ENCODE data around the gene STC2.

The STC2 gene

DNA sequence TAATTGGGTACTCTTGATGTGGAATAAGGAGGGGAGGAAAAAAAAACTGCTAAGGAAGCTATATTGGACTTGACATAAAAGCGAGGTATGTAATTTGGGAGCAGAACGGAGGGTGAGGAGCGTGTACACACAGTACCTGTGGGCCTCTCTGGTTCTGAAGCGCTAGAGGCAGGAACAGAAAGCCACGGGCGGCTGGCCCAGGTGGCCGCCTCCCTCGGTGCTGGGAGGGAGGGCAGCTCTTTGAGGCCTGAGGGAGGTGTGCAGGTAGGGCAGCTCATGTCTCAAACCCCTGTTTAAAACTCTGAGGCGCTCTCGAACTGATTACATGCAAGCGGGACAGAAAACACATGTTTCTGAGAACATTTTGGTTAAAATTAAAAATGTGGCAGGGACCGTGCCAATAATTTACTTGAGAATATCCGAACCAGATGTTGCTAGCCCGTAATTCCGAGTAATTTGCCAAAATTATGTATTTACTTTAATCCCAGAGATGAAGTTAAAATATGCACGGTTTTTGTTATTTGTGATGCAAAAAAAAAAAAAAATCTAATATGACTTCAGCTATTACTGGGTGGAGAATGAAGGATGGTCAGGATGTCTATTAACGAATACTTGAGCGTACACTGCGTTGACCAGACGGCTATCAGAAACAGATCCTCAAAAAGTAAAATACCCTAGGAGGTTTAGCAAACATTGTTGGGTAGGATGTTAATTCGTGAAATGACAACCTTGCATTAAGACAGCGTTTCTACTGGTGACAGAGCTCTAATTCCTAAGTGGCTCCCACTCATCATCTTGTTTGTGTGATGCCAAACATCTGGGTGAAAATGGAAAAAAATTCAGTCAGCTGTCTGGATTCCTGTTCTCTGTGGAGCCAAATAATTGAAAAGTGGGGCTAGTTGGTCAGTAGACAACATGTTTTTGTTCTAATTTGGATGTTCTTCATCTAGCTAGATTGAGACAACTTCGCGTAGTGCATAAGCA, 24.4 kb upstream of the STC2 start:
- H2AFZ ChIP-seq (ENCODE audit: low read depth): no peak overlapping the region
- H3K79me2 ChIP-seq (ENCODE audit: insufficient read depth, low read depth): no peaks in the 10 kb centered on the region
- no peaks in the 10 kb centered on the region for H3K27me3 ChIP-seq (ENCODE audit: insufficient read depth, low read depth)
- TF ChIP-seq, protein P1, sequence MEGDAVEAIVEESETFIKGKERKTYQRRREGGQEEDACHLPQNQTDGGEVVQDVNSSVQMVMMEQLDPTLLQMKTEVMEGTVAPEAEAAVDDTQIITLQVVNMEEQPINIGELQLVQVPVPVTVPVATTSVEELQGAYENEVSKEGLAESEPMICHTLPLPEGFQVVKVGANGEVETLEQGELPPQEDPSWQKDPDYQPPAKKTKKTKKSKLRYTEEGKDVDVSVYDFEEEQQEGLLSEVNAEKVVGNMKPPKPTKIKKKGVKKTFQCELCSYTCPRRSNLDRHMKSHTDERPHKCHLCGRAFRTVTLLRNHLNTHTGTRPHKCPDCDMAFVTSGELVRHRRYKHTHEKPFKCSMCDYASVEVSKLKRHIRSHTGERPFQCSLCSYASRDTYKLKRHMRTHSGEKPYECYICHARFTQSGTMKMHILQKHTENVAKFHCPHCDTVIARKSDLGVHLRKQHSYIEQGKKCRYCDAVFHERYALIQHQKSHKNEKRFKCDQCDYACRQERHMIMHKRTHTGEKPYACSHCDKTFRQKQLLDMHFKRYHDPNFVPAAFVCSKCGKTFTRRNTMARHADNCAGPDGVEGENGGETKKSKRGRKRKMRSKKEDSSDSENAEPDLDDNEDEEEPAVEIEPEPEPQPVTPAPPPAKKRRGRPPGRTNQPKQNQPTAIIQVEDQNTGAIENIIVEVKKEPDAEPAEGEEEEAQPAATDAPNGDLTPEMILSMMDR (conservative IDR thresholded peaks at IDR 0.05; ENCODE audit: low read depth, low read length): no peak
- H3K9ac ChIP-seq: no peak overlapping the region
- no peak overlapping the region for H3K4me2 ChIP-seq
- H3K4me3 ChIP-seq (IDR thresholded peaks at IDR 0.05; ENCODE audit: insufficient read depth, low read depth, low read length): no peak overlapping the region
- H3K27ac ChIP-seq: no peak overlapping the region
- no peaks in the 10 kb centered on the region for H3K4me1 ChIP-seq (ENCODE audit: low read depth, poor library complexity, severe bottlenecking)
- H4K20me1 ChIP-seq (ENCODE audit: insufficient read depth): no peaks in the 10 kb centered on the region
- H3K36me3 ChIP-seq (ENCODE audit: insufficient read depth): no peaks in the 10 kb centered on the region

DNA sequence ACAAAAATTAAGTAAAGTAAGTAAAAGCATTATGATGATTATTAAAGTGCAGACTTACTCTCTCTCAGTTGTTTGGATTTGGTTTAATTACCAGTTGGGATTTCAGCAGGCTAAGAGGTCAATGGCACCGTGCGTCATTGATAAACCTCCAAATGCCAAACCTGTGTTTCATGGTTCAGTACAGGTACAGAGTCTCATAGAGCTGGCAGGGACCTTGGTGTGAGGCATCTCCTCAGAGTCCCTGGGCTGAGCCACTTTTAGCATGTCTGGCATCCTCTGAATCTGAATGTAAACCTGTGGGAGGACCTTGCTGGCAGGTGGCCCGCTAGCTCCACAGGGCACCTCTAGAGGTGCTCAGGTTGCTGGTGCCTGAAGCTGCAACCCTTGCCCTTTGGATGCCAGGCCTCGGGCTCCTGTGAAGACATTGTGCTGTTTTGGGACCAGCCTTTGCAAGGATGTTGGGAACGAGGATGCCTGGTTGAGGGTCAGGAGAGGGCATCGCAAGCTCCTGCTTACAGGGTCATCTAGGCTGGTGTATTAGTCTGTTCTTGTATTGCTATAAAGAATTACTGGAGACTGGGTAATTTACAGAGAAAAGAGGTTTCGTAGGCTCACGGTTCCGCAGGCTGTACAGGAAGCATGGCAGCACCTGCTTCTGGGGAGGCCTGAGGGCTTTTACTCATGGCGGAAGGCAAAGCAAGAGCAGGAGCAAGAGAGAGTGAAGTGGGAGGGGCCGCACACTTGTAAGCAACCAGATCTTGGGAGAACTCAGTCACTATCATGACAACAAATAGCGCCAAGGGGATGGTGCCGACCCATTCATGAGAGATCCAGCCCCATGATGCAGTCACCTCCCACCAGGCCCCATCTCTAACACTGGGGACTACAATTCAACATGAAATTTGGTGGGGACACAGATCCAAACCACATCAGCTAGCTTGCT, 14.9 kb upstream of the STC2 start:
- no peaks in the 10 kb centered on the region for H3K79me2 ChIP-seq (ENCODE audit: insufficient read depth, low read depth)
- H3K9ac ChIP-seq: no peak overlapping the region
- no peak overlapping the region for H2AFZ ChIP-seq (ENCODE audit: low read depth)
- no peak overlapping the region for H3K4me2 ChIP-seq
- no peaks in the 10 kb centered on the region for H3K4me1 ChIP-seq (ENCODE audit: low read depth, poor library complexity, severe bottlenecking)
- no peak overlapping the region for H3K27ac ChIP-seq
- TF ChIP-seq, protein P1 (conservative IDR thresholded peaks at IDR 0.05; ENCODE audit: low read depth, low read length): no peak
- H3K36me3 ChIP-seq (ENCODE audit: insufficient read depth): no peaks in the 10 kb centered on the region
- H4K20me1 ChIP-seq (ENCODE audit: insufficient read depth): no peaks in the 10 kb centered on the region
- H3K27me3 ChIP-seq (ENCODE audit: insufficient read depth, low read depth): no peaks in the 10 kb centered on the region
- no peak overlapping the region for H3K4me3 ChIP-seq (IDR thresholded peaks at IDR 0.05; ENCODE audit: insufficient read depth, low read depth, low read length)

DNA sequence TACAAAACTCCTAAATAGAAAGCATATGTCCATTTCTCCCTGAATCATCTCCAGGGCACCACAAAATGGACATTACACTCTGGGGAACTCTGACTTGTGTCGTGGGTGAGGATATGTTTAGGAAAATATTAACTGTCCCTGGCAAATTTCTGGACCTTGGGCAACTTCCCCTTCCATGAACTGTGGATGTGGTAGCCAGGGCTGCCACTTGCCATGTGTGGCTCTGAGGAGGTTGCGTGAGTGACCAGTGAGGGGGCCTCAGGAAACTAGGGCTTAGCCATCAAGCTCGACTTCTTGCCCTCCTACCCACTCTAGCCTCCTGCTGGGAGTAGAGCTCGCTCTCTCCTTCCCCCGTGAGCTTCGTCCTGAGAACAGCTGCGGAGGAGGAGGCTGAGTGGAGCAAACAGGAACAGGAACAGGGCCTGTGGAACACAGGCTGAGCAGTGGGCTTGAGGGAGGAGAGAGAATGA, 13.8 kb upstream of the STC2 start:
- Histone ChIP-seq H3K36me3 (ENCODE audit: insufficient read depth) (no peaks in the 10 kb centered on the region), H3K27me3 (ENCODE audit: insufficient read depth, low read depth) (no peaks in the 10 kb centered on the region), H3K4me2 (no peak overlapping the region), H2AFZ (ENCODE audit: low read depth) (no peak overlapping the region), H4K20me1 (ENCODE audit: insufficient read depth) (no peaks in the 10 kb centered on the region), H3K27ac (no peak overlapping the region), H3K4me3 (IDR thresholded peaks at IDR 0.05; ENCODE audit: insufficient read depth, low read depth, low read length) (no peak overlapping the region), H3K4me1 (ENCODE audit: low read depth, poor library complexity, severe bottlenecking) (no peaks in the 10 kb centered on the region), H3K9ac (no peak overlapping the region), H3K79me2 (ENCODE audit: insufficient read depth, low read depth) (no peaks in the 10 kb centered on the region)
- TF ChIP-seq, protein P1 (conservative IDR thresholded peaks at IDR 0.05; ENCODE audit: low read depth, low read length): no peak

DNA sequence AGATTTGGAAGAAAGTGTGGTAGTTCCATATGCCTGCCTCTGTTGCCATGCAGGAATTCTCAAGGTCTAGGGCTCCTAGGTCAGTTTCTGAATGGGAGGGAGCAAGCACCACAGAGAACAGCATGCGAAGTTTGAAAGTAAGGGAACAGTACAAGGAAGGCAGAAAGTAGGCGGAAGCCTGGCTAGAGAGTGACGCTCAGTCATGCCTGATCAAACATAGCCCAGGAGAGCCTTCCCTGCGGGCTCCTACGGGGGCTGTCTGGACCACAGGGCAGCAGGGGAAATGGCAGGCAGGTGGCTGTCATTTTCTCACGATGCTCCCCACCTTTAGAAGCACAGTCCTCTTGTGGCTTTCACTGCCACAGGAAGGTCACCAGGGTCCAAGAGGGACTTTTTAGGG, 12.8 kb upstream of the STC2 start:
- TF ChIP-seq, protein P1 (conservative IDR thresholded peaks at IDR 0.05; ENCODE audit: low read depth, low read length): no peak
- Histone ChIP-seq H3K79me2 (ENCODE audit: insufficient read depth, low read depth) (no peaks in the 10 kb centered on the region), H2AFZ (ENCODE audit: low read depth) (no peak overlapping the region), H3K4me2 (no peak overlapping the region), H4K20me1 (ENCODE audit: insufficient read depth) (no peaks in the 10 kb centered on the region), H3K4me3 (IDR thresholded peaks at IDR 0.05; ENCODE audit: insufficient read depth, low read depth, low read length) (no peak overlapping the region), H3K27me3 (ENCODE audit: insufficient read depth, low read depth) (no peaks in the 10 kb centered on the region), H3K27ac (no peak overlapping the region), H3K4me1 (ENCODE audit: low read depth, poor library complexity, severe bottlenecking) (no peaks in the 10 kb centered on the region), H3K9ac (no peak overlapping the region), H3K36me3 (ENCODE audit: insufficient read depth) (no peaks in the 10 kb centered on the region)

Data from KMS-11 (cell line).